ENCODE measurements around the gene NELFB.

The NELFB gene

GRCh38 chr9:137254624-137255447 lies at the start of gene NELFB:
NELFB (plus strand) TSS chr9:137255327.
- DNase-seq = peak; percentile 95

GRCh38 chr9:137206602-137207001 lies 48.5 kb upstream of the NELFB start:
- DNase-seq = no peak

- DNase-seq = no peak
Observed at GRCh38 chr9:137211532-137211931, 43.6 kb upstream of the NELFB start.

GRCh38 chr9:137212520-137212919 lies 42.6 kb upstream of the NELFB start:
- DNase-seq = no peak

- no peak for DNase-seq
Observed at GRCh38 chr9:137213160-137214060, 41.7 kb upstream of the NELFB start.

- DNase-seq = no peak
Observed at GRCh38 chr9:137214620-137215019, 40.5 kb upstream of the NELFB start.

- DNase-seq = no peak
Observed at GRCh38 chr9:137215196-137215986, 39.7 kb upstream of the NELFB start.

- DNase-seq = no peak
Observed at GRCh38 chr9:137216188-137216965, 38.8 kb upstream of the NELFB start.

- no peak for DNase-seq
Observed at GRCh38 chr9:137217276-137218211, 37.6 kb upstream of the NELFB start.

- DNase-seq = no peak
Observed at GRCh38 chr9:137218212-137218753, 36.8 kb upstream of the NELFB start.

- DNase-seq = peak; percentile 88
Observed at GRCh38 chr9:137218754-137219271, 36.3 kb upstream of the NELFB start.

GRCh38 chr9:137219757-137220316 lies 35.3 kb upstream of the NELFB start:
- DNase-seq = no peak

GRCh38 chr9:137220317-137221094 lies 34.6 kb upstream of the NELFB start:
- DNase-seq = no peak

- no peak for DNase-seq
Observed at GRCh38 chr9:137221095-137221505, 34.0 kb upstream of the NELFB start.

GRCh38 chr9:137221506-137222111 lies 33.5 kb upstream of the NELFB start:
- no peak for DNase-seq

GRCh38 chr9:137222190-137223077 lies 32.7 kb upstream of the NELFB start, which contains the start of gene RNF208:
RNF208 (minus strand) TSS chr9:137222240; CDS start chr9:137221212, 1,028 bp downstream.
- peak; percentile 48 for DNase-seq
